Measurements from ENCODE around the gene NUDT14.

DNA sequence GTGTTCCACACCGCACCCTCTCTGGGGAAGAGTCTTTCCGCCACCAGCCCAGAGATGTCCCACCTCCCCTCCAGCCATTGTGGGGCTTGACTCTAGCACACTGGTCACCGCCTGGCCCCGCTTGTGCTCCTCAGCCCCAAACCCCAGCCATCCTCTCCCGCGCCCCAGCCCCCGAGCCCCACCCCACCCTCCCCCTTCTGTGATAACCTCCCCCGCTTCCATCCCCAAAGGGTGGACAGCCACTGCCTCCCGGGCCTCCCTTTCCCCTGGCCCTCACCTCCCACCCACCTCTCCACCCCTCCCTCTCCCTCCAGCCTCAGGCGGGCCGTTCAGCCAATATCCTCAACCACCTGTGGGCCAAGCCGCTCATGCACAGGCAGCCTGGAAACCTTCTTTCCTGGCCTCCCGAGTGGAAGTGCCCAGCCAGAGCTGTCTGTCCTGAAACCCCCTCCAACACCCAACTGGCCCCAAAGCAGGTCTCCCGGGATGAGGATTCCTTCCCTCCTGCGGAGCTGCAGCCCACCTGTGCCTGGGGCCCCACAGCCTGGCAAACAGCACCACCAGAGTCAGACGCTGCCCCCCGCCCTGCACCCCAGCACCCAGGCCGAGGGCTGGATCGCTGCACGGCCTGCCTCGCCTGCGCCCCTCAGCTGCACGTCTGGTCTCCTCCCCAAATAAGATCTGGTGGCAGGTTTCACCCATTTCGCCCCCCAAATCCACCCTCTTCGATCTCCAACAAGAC is 27.1 kb upstream of the NUDT14 start:
- TF ChIP-seq, protein P1, sequence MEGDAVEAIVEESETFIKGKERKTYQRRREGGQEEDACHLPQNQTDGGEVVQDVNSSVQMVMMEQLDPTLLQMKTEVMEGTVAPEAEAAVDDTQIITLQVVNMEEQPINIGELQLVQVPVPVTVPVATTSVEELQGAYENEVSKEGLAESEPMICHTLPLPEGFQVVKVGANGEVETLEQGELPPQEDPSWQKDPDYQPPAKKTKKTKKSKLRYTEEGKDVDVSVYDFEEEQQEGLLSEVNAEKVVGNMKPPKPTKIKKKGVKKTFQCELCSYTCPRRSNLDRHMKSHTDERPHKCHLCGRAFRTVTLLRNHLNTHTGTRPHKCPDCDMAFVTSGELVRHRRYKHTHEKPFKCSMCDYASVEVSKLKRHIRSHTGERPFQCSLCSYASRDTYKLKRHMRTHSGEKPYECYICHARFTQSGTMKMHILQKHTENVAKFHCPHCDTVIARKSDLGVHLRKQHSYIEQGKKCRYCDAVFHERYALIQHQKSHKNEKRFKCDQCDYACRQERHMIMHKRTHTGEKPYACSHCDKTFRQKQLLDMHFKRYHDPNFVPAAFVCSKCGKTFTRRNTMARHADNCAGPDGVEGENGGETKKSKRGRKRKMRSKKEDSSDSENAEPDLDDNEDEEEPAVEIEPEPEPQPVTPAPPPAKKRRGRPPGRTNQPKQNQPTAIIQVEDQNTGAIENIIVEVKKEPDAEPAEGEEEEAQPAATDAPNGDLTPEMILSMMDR (IDR thresholded peaks at IDR 0.05): no peak
- TF ChIP-seq POLR2A (IDR thresholded peaks at IDR 0.05) (no peak), POLR2AphosphoS5 (IDR thresholded peaks at IDR 0.05) (no peak)
